Thoracic aorta endothelial cell (primary cell): Measurements from ENCODE around the gene CHIC2. TPM values are rescaled to one million over a fixed set of nuclear protein-coding genes. Genes with fewer than 3 reads are reported as not detected.

Experiments
- small RNA-seq: library from RNA; depleted of rRNA; stranded (forward); fragments of <200 nt; gene quantifications from one replicate; pipeline ENCODE3, GENCODE V24; 2012
- total RNA-seq: library from RNA; depleted of rRNA; stranded (reverse); fragments of >200 nt; gene quantifications from 2 replicates; pipeline ENCODE4 v1.2.3, GENCODE V29; 2012

The CHIC2 gene
- 71.0 and 80.7 TPM in 2 replicates for total RNA-seq

GRCh38 chr4:54064317-54065111 lies at the start of gene CHIC2:
TSS of gene CHIC2 (minus strand) at chr4:54064605. CDS start at chr4:54064300, 305 bp downstream.

GRCh38 chr4:54099748-54100574 lies 35.6 kb upstream of the CHIC2 start, which contains the start of gene GSX2:
TSS of gene GSX2 (plus strand) at chr4:54100163. CDS start at chr4:54100345, 182 bp downstream.

Small RNA genes within 50 kb of the gene (small RNA-seq; reads per million reads assigned to genes)
- not detected for gene AC110792.1
- not detected for gene AC110792.3

Other genes with a start within 250 kb of the CHIC2 start
- not detected in 2 replicates for gene GSX2, start 35.6 kb upstream of the CHIC2 start, total RNA-seq
- gene PDGFRA, start 164.7 kb upstream of the CHIC2 start, total RNA-seq = 0.80 and 1.4 TPM in 2 replicates